ENCODE data around the gene KLHL26. TPM values are rescaled to one million over a fixed set of nuclear protein-coding genes. Genes with fewer than 3 reads are reported as not detected.

Gene KLHL26
- total and polyA plus RNA-seq, 9 donors = 1.6 to 24.0 (median 10.6) TPM

DNA sequence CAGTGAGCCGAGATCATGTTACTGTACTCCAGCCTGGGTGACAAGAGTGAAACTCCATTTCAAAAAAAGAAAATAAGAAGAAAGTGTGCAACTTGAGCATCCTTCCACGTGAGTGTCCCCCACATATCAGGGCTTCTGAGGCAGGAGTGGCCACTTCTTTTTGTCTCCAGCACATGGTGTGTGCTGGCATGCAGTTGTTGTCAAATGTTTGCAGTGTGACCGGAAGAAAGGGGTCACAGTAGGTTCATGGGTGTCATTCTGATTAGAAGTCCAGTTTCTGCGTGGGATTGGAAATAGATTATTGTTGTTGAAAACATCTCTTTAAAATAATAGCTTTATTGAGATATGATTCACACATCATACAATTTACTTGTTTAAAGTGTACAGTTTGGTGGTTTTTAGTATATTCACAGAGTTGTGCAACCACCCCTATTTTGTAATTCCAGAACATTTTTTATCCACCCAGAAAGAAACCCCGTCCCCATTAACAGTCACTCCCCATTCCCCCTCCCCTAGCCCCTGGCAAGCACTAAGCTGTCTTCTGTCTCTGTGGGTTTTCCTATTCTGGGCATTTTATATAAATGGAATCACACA lies 48.9 kb downstream of the KLHL26 start:
- TF ChIP-seq, protein P1, sequence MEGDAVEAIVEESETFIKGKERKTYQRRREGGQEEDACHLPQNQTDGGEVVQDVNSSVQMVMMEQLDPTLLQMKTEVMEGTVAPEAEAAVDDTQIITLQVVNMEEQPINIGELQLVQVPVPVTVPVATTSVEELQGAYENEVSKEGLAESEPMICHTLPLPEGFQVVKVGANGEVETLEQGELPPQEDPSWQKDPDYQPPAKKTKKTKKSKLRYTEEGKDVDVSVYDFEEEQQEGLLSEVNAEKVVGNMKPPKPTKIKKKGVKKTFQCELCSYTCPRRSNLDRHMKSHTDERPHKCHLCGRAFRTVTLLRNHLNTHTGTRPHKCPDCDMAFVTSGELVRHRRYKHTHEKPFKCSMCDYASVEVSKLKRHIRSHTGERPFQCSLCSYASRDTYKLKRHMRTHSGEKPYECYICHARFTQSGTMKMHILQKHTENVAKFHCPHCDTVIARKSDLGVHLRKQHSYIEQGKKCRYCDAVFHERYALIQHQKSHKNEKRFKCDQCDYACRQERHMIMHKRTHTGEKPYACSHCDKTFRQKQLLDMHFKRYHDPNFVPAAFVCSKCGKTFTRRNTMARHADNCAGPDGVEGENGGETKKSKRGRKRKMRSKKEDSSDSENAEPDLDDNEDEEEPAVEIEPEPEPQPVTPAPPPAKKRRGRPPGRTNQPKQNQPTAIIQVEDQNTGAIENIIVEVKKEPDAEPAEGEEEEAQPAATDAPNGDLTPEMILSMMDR (IDR thresholded peaks at IDR 0.05) = no peak
- TF ChIP-seq EP300 (IDR thresholded peaks at IDR 0.05) (no peak), POLR2A (IDR thresholded peaks at IDR 0.05) (no peak)
- no peaks in the 10 kb centered on the region for H3K36me3 ChIP-seq
- H3K4me3 ChIP-seq = no peak overlapping the region
- no peaks in the 10 kb centered on the region for H3K27me3 ChIP-seq
- DNase-seq = no peak
- H3K27ac ChIP-seq = no peak overlapping the region
- WGBS, 3 donors = 57 to 69% (median 61%) methylated on average over 5 of the region's 5 CpGs
- H3K9me3 ChIP-seq = no peaks in the 10 kb centered on the region
- intact Hi-C loops (cut with DNase I) = no loop called here
- peaks cover 4% of the 10 kb centered on the region for H3K4me1 ChIP-seq (ENCODE audit: insufficient read depth)

DNA sequence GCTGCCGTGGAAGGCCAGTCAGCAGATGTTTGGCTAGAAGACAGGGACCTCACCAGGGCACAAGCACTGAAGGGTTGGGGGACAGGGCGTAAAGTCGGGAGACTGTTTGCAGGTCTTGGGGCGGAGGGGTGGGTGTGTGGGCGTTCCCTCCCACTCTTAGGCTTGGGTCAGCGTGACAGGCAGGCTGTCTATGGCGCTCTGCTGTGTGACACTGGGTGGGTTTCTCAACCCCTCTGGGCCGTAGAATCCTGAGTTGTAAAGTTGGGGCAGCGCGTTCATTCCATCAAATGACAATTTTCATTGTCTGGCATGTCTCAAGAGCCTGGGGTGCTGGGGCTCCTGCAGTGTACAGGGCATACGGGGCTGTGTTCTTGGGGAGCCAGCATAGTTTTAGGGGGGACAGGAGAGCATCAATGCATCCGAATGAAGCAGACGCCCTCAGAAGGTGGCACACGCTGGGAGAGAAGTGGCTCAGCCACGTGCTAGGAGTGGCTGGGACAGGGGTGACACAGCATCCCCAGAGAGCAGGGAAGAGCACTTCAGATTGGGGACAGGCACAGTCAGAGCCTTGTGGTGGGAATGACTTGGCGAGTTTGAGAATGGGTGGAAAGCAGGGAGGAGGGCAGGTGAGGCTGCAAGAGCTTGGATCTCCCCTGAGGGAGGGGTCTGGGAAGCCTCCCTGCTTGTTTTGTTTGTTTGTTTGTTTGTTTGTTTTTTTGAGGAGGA lies 51.1 kb downstream of the KLHL26 start:
- H3K4me3 ChIP-seq = no peak overlapping the region
- H3K9me3 ChIP-seq = no peaks in the 10 kb centered on the region

DNA sequence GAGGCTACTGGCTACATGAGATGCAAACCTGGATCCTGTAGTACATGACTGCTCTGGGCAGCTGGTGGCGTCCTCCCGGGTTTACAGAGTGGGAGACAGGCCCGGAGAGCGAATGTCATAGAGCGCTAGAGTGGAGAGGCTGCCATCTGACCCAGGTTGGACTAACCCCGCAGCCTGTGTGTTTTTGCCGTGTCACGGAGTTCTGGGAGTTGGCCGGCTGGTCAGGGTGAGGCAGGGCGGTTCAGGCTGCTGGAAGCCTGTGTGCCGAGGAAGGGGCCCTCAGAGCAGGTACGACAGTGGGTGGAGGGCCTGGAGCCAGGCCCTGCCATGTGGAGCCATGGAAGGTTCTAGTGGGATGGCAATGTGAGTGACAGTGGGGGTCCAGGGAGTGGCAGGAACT lies 59.2 kb downstream of the KLHL26 start:
- Histone ChIP-seq H3K9me3 (no peaks in the 10 kb centered on the region), H3K27me3 (no peaks in the 10 kb centered on the region), H3K27ac (no peak overlapping the region), H3K4me3 (no peak overlapping the region), H3K4me1 (ENCODE audit: insufficient read depth) (peaks cover 5% of the 10 kb centered on the region), H3K36me3 (no peaks in the 10 kb centered on the region)
- intact Hi-C loops (cut with DNase I) = no loop called here
- TF ChIP-seq, protein P1 (IDR thresholded peaks at IDR 0.05) = no peak
- TF ChIP-seq EP300 (IDR thresholded peaks at IDR 0.05) (no peak), POLR2A (IDR thresholded peaks at IDR 0.05) (no peak)
- DNase-seq = no peak
- WGBS, 3 donors = 93 to 96% (median 94%) methylated on average over 12 of the region's 12 CpGs

More for the DNA sequence above, 51.1 kb downstream of the KLHL26 start:
- Histone ChIP-seq H3K27me3 (no peaks in the 10 kb centered on the region), H3K36me3 (no peaks in the 10 kb centered on the region), H3K4me1 (ENCODE audit: insufficient read depth) (peaks cover 4% of the 10 kb centered on the region), H3K27ac (no peak overlapping the region)
- no peak for DNase-seq
- intact Hi-C loops (cut with DNase I) = no loop called here
- 91 to 94% (median 92%) methylated on average over 12 to 16 of the region's 16 CpGs for WGBS, 3 donors
- TF ChIP-seq EP300 (IDR thresholded peaks at IDR 0.05) = no peak
- TF ChIP-seq POLR2A (IDR thresholded peaks at IDR 0.05) = no peak
- TF ChIP-seq, protein P1 (IDR thresholded peaks at IDR 0.05) = no peak

DNA sequence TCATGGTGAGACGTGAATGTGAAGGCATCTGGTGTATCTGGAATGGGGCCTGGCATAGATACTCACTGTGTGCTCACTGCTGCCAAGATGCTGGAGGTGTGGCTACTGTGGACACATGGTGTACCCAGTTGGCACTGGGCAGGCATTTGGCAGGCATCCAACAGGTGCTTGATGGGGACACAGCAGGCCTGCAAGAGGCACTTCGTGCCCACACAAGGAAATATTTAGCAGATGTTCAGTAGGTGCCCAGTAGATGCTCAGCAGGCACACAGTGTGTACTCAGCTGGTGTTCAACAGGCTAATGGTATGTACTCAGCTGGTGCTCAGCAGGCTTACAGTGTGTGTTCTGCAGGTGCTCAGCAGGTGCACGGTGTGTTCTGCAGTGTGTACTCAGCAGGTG lies 60.9 kb downstream of the KLHL26 start:
- Histone ChIP-seq H3K27ac (no peak overlapping the region), H3K36me3 (no peaks in the 10 kb centered on the region), H3K4me1 (ENCODE audit: insufficient read depth) (peaks cover 7% of the 10 kb centered on the region), H3K27me3 (no peaks in the 10 kb centered on the region), H3K4me3 (no peak overlapping the region), H3K9me3 (no peaks in the 10 kb centered on the region)
- no peak for DNase-seq
- intact Hi-C loops (cut with DNase I) = no loop called here
- 86 to 93% (median 90%) methylated on average over 3 of the region's 3 CpGs for WGBS, 3 donors
- TF ChIP-seq, protein P1 (IDR thresholded peaks at IDR 0.05) = no peak
- TF ChIP-seq EP300 (IDR thresholded peaks at IDR 0.05) (no peak), POLR2A (IDR thresholded peaks at IDR 0.05) (no peak)
